Activated CD8-positive, alpha-beta memory T cell treated with anti-CD3 and anti-CD28 coated beads for 4 hours (primary cell): ENCODE measurements around the gene NCAM1.

Experiments
- DNase-seq, 2 donors: peaks; one replicate each; pipeline ENCODE4 v3.0.0-alpha.2; 2020; ENCODE audit warnings: low read depth in 2 of 2

The NCAM1 gene

DNA sequence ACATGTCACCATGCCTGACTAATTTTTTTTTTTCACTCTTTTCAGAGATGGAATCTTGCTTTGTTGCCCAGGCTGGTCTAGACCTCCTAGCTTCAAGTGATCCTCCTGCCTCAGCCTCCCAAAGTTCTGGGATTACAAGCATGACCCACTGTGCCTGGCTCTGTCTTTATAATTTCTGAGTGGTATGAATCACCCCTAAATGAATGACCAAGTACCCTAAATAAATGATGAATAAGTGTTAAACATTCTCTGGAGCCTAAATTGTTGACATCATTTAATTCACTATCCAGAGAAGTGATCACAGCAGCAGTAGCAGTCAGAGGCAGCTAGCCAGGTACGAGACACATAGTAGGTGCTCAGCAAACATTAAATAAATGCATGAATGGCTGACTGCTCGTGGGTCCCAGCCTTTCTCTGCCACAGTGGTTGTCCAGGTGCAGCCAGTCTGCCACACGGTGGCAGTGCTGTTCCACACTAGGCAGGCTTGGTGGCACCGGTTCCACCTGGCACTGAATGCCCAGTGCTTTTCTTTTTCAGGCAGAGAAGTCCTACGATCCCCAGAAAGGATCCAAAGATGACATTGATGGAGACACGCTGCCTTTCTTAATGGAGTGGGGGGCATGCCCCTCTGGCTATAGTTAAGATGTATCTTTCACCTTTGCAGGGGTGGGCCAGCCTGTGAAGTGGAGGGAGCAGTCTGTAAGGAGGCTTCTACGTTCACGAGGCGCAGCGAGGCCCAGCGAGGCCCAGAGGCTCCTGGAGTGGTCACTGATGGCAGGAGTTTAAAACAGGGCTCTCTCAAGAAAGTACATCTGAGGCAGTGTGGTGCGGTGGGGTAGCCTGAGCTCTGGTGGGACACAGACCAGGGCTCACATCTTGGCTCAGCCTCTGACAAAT, 344.5 kb downstream of the NCAM1 start:
- DNase-seq = peak; percentile 41 to 42

DNA sequence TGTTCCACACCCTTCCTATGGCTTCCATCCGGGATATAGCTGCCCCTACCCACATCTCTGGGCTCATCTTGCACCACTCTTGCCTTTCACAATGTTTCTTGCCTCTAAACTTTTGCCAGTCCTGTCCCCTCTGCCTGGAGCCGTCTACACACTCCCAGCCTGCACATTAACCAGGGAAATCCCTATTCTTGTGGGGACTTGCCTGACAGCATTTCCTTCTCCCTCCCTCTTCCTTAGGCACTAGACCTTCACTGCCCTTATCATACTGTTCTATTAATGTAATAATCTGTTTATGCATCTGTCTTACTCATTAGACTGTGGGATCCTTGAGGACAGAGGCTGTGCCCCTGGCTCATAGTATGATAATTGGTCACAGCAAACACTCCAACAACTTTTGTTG, 347.4 kb downstream of the NCAM1 start:
- no peak for DNase-seq

DNA sequence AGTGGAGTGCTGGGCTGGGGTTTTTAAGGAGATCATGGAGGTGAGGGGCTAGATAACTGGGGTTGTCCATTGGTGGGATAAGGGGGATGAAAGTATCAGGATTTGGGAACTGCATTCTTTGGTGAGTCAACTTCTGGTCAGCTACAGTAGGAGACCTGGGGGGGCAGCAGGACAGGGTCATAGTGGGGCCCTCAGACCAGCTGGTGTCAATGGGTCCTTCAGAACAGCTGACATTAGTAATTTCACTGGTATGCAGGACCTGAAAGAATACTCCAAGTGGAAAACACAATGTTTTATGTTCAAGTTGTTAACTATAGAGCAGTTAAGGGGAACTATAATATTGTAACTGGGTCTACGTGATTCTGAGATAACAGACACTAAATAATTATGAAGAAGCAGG, 350.3 kb downstream of the NCAM1 start:
- no peak for DNase-seq

DNA sequence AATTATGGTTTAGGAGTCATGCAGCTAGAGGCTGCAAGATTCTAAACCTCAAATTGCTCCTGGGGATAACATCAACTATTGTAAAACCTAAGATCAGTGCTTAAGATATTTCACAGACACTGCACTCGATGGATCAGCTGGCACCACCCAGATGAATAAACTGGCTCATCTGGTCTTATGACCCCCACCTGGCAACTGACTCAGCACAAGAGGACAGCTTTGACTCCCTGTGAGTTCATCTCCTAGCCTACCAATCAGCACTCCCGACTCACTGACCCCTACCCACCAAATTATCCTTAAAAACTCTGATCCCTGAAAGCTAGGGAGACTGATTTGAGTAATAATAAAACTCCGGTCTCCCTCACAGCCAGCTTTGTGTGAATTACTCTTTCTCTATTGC, 352.4 kb downstream of the NCAM1 start:
- DNase-seq = no peak

DNA sequence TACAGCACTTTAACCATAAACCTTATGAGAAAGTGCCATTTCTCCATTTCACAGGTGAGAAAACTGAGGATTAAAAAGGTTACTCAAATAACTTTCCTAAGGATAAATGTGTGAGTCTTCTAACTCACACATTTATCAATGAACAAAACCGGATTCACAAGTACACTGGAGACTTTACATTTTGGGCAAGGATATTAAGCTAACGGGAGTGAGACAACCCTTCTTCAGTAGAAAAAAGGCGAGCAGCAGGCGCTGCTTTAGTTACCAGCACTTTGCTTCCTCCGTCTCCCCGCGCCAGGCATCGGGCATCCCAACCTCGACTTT, 352.8 kb downstream of the NCAM1 start:
- no peak for DNase-seq

DNA sequence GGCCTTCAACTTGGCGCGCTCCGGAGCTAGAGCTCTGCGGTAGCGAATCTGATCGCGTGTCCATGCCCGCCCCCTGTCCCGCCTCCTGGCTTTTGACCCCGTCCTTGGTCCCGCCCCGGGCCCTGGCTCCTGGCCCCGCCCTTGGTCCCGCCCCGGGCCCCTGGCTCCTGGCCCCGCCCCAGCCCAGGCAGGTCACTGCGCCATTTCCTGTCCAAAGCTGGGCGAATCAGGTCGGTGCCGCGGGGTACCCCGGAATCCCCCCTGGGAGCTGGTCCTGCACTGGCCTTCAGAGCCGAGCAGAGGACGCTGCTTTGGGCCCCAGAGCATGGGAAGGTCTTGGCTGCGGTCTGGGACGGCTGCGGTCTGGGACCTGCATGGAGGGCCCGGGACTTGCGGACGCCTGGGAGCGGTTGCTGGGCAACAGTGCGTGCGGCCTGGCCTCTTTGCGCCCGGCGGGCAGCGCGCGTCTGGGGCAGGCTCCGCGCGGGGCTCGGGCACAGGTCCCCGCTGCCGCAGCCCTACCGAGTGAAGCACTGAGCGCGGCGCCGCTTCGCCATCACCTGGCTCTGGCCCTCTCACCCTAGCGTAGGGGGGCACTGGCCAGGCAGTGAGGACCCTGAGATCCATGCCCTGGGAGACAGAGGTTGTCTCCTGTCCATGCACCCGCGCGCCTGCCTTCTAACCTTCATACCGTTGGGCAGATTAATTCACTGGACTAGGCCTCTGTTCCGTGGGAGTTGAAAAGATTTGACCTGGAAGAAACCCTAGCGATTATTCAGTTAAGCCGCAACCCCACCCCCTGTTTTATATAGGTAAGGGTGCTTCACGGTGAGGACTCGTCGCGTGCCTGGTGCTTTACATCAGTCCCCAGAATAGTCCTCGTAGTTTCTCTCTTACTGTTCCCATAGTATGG, 353.4 kb downstream of the NCAM1 start, which contains the start of gene TTC12:
TTC12 (plus strand) TSS at position 195 of the 913 bp plus-strand sequence. CDS start 1,675 bp downstream, outside the sequence.
- DNase-seq = peak; percentile 76 to 84

DNA sequence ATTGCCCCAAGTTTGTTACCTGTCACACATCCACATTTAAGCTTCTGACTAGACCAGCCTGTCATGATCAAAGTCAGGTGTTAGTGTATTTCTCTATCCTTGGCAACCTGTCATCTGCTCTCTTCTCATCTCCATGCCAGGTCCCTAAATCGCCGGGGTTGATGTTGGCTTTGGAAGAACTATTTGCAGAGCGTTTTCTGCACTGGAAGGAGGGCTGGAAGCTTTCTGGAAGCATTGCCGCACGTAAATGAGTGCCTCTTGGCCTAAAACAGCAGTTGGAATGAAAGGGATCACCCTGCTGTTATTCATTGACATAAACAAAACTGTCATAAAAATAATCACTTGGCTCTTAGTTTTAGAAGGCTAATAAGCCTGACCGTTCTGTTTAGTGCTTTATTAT, 354.6 kb downstream of the NCAM1 start:
- DNase-seq = no peak

DNA sequence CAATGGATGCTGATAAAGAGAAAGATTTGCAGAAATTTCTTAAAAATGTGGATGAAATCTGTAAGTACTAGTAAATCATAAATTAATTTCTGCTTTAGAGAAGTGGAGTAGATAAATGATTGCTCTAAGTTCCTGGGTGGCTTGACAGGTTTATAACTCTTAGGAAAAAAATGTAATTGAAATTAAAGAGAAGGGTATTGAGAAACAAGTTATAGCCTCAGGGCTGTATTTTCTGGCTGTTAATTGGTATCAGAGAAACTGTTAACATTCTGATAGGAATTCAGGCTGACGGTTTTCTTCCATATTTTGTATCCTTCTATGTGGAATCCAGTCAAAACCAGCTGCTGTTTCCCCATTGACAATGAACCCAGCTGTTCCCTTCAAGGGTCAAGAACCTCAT, 355.0 kb downstream of the NCAM1 start:
- no peak for DNase-seq

DNA sequence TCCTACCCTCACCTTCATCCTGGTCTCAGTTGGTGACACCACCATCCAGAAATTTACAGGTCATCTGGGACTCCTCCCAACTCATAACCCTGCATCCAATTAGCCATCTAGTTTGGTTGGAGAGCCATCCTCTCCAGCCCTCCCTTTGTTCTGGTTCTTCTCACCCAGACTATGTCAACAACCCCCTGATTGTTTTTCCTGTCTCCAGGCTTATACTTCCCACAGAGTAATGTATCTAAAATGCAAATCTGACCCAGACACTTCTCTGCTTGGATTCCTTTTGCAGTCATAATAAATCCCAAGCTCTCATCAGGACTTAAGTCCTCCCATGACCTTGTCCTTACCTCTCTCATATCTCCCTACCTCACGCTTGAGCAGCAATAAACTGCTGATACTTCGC, 356.1 kb downstream of the NCAM1 start:
- DNase-seq = no peak

DNA sequence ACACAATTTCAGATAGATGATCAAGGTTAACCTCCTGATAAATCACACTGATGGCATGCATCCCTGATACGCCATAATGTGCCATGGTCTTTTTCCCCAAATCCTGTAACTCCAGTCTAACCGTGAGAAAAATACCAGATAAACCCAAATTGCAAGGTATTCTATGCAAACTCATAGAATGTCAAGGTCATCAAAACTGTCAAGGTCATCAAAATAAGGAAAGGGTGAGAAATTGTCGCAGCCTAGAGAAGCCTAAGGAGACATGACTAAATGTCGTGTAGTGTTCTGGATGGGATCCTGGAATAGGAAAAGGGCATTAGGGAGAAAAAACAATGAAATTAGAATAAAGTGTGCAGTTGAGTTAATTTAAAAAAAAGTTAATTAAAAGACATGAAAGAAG, 357.9 kb downstream of the NCAM1 start:
- DNase-seq = no peak

DNA sequence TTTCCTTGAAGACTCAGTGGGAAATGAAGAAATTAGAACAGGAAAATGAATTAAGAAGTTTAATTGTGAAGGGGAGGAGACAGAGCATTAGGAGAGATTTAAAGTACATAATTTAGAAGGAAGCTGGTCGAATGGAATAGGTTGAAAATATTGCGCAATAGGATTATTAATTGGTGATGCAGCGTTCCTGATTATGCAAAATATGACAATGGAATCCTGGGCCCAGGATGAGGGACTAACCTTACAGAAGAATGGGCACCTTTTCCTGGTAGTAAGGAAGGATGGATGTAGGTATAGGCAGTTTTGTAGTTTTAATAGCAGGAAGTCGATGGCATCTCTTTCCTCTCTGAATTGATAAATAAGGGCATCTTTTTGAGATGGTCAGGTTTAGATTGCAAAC, 360.9 kb downstream of the NCAM1 start:
- no peak for DNase-seq

DNA sequence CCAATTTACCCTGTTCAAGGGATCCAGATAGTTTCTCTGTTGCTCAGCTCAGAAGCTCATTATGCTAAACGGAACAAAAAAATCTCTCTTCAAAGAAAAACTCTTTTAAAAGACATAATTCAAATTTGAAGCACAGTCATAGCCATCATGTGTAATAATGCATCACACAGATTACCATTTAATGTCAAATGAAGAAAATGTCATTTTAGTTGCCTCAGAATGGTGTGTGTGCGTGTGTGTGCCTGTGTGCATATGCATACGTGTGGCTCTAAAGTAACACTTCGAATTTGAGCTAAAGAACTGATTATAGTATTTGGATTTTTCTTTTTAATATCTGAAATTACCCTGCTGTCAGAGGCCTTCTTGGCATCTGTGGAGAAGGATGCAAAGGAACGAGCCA, 363.0 kb downstream of the NCAM1 start:
- DNase-seq = no peak
